Ishikawa (cell line): ENCODE results near the gene HOXA13.

Experiments used
- EP300 ChIP-seq: IDR thresholded peaks from 2 replicates; pipeline ENCODE4 v1.6.1; 2012; ENCODE audit warnings: borderline replicate concordance
- FOXM1 ChIP-seq: IDR thresholded peaks from 2 replicates; pipeline ENCODE4 v1.6.1; 2012; ENCODE audit warnings: low read depth, borderline replicate concordance
- TAF1 ChIP-seq: IDR thresholded peaks from 2 replicates; pipeline ENCODE4 v1.6.1; 2012; ENCODE audit warnings: low read depth, mild to moderate bottlenecking
- YY1 ChIP-seq: IDR thresholded peaks from 2 replicates; pipeline ENCODE4 v1.6.1; 2012; ENCODE audit warnings: low read depth
- TF ChIP-seq, protein P1 (sequence below): IDR thresholded peaks from 2 replicates; pipeline ENCODE4 v1.6.1; 2012
- TF ChIP-seq, protein P2 (sequence below): IDR thresholded peaks from 2 replicates; pipeline ENCODE4 v1.6.1; 2012; ENCODE audit warnings: low read depth, mild to moderate bottlenecking

DNA sequence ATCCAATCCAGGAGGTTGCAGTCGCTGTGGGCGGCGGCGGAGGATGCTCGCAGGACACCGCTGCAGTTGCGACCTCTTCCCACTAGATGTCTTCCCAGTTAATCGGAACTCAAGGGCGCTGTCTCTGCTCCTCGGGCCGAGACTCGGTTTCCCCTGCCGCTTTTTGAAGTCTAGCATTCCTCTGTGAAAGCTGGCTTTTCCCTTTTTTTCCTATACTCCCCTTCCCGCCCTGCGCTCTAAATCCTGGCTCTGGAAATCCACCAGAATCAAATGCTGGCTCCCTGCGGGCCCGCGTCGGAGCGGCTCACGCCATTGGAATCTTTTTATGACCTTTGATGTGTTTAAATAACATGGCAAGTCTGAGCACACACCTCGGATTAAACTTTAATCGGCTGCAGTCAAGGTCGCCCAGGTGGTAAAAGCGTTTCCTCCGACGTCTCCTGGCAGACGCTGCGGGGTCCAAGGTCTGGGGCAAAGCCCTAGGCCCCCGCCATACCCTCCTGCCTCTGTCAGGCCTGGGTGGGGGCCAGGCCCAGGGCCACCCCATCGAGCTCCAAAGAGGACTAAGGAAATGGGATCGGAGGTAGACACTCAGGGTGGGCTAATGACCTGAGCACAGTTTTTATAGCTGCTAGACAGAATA, 10.7 kb upstream of the HOXA13 start:
- TF ChIP-seq YY1: no peak
- TF ChIP-seq, protein P1, sequence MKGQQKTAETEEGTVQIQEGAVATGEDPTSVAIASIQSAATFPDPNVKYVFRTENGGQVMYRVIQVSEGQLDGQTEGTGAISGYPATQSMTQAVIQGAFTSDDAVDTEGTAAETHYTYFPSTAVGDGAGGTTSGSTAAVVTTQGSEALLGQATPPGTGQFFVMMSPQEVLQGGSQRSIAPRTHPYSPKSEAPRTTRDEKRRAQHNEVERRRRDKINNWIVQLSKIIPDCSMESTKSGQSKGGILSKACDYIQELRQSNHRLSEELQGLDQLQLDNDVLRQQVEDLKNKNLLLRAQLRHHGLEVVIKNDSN: no peak
- TF ChIP-seq, protein P2, sequence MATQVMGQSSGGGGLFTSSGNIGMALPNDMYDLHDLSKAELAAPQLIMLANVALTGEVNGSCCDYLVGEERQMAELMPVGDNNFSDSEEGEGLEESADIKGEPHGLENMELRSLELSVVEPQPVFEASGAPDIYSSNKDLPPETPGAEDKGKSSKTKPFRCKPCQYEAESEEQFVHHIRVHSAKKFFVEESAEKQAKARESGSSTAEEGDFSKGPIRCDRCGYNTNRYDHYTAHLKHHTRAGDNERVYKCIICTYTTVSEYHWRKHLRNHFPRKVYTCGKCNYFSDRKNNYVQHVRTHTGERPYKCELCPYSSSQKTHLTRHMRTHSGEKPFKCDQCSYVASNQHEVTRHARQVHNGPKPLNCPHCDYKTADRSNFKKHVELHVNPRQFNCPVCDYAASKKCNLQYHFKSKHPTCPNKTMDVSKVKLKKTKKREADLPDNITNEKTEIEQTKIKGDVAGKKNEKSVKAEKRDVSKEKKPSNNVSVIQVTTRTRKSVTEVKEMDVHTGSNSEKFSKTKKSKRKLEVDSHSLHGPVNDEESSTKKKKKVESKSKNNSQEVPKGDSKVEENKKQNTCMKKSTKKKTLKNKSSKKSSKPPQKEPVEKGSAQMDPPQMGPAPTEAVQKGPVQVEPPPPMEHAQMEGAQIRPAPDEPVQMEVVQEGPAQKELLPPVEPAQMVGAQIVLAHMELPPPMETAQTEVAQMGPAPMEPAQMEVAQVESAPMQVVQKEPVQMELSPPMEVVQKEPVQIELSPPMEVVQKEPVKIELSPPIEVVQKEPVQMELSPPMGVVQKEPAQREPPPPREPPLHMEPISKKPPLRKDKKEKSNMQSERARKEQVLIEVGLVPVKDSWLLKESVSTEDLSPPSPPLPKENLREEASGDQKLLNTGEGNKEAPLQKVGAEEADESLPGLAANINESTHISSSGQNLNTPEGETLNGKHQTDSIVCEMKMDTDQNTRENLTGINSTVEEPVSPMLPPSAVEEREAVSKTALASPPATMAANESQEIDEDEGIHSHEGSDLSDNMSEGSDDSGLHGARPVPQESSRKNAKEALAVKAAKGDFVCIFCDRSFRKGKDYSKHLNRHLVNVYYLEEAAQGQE: no peak
- TF ChIP-seq FOXM1: no peak
- no peak for TF ChIP-seq EP300
- TF ChIP-seq TAF1: no peak
